GM19239 (cell line): ENCODE results near the gene MYH10.
"Not testable (repeated sequence)": the region's sequence is repeated elsewhere in the genome, so short reads cannot be mapped to it uniquely, and the experiment has no call there.

Experiments
- DNase-seq: peaks from one replicate; pipeline ENCODE4 v3.0.0; 2011; ENCODE audit warnings: low spot score; ENCODE audit not compliant: insufficient read length
- FAIRE-seq: peaks from 2 replicates; lab custom pipeline; 2011; peaks lifted over from hg19 to GRCh38; lab: Jason Lieb, UNC

Gene MYH10

GRCh38 chr17:8630227-8630801 is at the start of gene MYH10:
MYH10 (minus strand) TSS chr17:8630725; CDS start chr17:8623246, 7,479 bp downstream.
- FAIRE-seq, result no peak
- DNase-seq, result no peak

- DNase-seq (no peak), FAIRE-seq (no peak)
These were observed 48.6 kb upstream of the MYH10 start for GRCh38 chr17:8679126-8679525.

GRCh38 chr17:8675306-8675705 is 44.8 kb upstream of the MYH10 start:
- DNase-seq (no peak), FAIRE-seq (no peak)

- DNase-seq, result no peak
- no peak for FAIRE-seq
These were observed 44.1 kb upstream of the MYH10 start for GRCh38 chr17:8674344-8675305.

GRCh38 chr17:8673612-8674011 is 43.1 kb upstream of the MYH10 start:
- DNase-seq (no peak), FAIRE-seq (no peak)

GRCh38 chr17:8672326-8672725 is 41.8 kb upstream of the MYH10 start:
- DNase-seq (no peak), FAIRE-seq (no peak)

- no peak for DNase-seq
- FAIRE-seq, result no peak
These were observed 39.9 kb upstream of the MYH10 start for GRCh38 chr17:8670421-8670820.

GRCh38 chr17:8668176-8668740 is 37.7 kb upstream of the MYH10 start:
- no peak for FAIRE-seq
- no peak for DNase-seq

- DNase-seq (no peak), FAIRE-seq (no peak)
These were observed 36.9 kb upstream of the MYH10 start for GRCh38 chr17:8667421-8667820.

- FAIRE-seq (no peak), DNase-seq (no peak)
These were observed 35.2 kb upstream of the MYH10 start for GRCh38 chr17:8665684-8666083.

GRCh38 chr17:8664456-8665126 is 34.1 kb upstream of the MYH10 start:
- DNase-seq, result no peak

GRCh38 chr17:8662973-8663372 is 32.4 kb upstream of the MYH10 start:
- FAIRE-seq, result no peak

More at GRCh38 chr17:8664456-8665126, 34.1 kb upstream of the MYH10 start:
- no peak for FAIRE-seq

GRCh38 chr17:8662076-8662831 is 31.7 kb upstream of the MYH10 start:
- FAIRE-seq, result no peak
- no peak for DNase-seq

More at GRCh38 chr17:8662973-8663372, 32.4 kb upstream of the MYH10 start:
- no peak for DNase-seq

GRCh38 chr17:8660709-8661108 is 30.2 kb upstream of the MYH10 start:
- not testable (repeated sequence) for FAIRE-seq, DNase-seq

GRCh38 chr17:8659758-8660410 is 29.4 kb upstream of the MYH10 start:
- no peak for FAIRE-seq
- DNase-seq, result no peak

- DNase-seq (no peak), FAIRE-seq (no peak)
These were observed 28.3 kb upstream of the MYH10 start for GRCh38 chr17:8658810-8659209.

- no peak for FAIRE-seq
- DNase-seq, result no peak
These were observed 26.2 kb upstream of the MYH10 start for GRCh38 chr17:8656693-8657092.

- DNase-seq (no peak), FAIRE-seq (no peak)
These were observed 24.3 kb upstream of the MYH10 start for GRCh38 chr17:8654822-8655221.

GRCh38 chr17:8651013-8651412 is 20.5 kb upstream of the MYH10 start:
- DNase-seq, result no peak
- no peak for FAIRE-seq
